RPMI8226 (cell line): Measurements from ENCODE around the gene LOXL4.
"Not testable (repeated sequence)": the region's sequence is repeated elsewhere in the genome, so short reads cannot be mapped to it uniquely, and the experiment has no call there.

Source experiments
- DNase-seq: peaks from one replicate; pipeline ENCODE4 v3.0.0-alpha.2; 2015

LOXL4 gene

DNA sequence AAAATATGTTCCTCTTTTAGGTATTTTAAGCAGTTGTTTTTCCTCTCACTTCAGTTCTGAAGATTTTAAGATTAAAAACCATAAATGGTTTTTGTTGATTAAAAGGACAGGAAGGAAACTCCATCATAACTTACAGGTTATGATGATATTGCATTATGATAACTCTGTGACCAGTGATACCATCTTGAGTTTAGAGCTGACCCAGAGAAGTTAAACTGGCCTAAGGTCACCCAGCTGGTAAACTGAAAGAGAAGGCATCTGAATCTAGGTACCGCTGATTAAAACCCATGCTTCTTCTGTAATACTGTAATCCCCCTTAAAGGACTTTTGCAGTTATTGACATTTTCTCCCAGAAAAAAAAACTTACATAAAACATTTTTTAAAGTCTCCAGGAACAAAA lies 29.6 kb downstream of the LOXL4 start:
- no peak for DNase-seq

DNA sequence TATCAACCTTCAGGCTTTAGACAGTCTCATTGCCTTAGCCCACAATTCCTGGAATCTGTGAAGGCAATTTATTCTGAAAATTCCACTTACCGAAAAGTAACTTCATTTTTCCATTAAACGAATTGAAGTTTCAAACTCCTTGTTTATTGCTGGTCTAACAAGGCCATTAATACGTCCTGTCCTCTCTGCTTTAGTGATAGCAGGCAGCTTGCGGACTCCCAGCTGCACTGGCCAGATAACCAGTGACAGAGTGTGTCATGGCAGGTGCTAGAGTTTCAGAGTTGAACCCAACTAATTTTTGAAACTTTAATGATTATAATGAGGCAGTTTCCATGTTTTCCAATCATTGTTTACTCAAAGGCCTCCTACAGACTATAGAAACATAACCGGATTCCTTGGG lies 31.1 kb downstream of the LOXL4 start:
- DNase-seq: no peak

DNA sequence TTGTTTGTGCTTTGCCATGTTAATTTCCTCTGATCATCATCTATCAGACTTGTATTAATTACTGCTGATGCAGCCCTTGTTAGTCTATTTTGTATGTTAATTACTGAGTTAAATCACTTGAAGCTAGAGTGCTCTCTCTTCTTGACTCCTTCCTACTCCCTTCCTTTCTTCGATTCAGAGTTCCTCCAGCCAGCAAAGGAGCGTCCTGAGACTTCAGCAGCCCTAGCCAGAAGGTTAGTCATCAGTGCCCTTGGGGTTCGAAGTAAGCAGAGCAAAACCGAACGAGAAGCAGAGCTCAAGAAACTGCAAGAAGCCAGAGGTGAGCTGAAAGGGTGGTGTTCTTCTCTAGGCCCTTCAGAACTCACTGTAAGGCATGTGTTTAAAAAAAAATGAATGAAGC lies 32.1 kb downstream of the LOXL4 start:
- no peak for DNase-seq

DNA sequence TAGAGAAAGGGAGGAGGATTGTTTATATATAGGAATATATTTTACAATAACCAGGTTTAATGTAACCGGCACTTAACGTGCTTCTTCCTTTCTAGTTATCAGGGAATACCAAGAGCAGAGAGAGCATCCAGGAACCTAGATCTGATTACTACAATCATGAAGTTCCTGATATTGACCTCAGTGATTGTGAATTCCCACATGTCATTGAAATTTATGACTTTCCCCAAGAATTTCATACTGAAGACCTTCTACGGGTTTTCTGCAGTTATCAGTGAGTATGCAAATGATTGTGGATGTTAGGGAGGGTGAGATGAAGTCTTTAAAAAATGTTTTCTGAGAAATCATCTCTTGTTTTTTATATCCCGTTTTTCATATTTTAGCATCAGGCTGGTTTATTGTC lies 36.6 kb downstream of the LOXL4 start:
- no peak for DNase-seq

DNA sequence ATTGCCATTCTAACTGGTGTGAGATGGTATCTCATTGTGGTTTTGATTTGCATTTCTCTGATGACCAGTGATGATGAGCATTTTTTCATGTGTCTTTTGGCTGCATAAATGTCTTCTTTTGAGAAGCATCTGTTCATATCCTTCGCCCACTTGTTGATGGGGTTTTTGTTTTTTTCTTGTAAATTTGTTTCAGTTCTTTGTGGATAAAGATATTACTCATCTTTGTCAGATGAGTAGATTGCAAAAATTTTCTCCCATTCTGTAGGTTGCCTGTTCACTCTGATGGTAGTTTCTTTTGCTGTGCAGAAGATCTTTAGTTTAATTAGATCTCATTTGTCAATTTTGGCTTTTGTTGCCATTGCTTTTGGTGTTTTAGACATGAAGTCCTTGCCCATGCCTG lies 39.7 kb downstream of the LOXL4 start:
- not testable (repeated sequence) for DNase-seq

DNA sequence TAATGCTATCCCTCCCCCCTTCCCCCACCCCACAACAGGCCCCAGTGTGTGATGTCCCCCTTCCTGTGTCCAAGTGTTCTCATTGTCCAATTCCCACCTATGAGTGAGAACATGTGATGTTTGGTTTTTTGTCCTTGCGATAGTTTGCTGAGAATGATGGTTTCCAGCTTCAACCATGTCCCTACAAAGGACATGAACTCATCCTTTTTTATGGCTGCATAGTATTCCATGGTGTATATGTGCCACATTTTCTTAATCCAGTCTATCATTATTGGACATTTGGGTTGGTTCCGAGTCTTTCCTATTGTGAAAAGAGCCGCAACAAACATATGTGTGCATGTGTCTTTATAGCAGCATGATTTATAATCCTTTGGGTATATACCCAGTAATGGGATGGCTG lies 40.3 kb downstream of the LOXL4 start:
- not testable (repeated sequence) for DNase-seq

DNA sequence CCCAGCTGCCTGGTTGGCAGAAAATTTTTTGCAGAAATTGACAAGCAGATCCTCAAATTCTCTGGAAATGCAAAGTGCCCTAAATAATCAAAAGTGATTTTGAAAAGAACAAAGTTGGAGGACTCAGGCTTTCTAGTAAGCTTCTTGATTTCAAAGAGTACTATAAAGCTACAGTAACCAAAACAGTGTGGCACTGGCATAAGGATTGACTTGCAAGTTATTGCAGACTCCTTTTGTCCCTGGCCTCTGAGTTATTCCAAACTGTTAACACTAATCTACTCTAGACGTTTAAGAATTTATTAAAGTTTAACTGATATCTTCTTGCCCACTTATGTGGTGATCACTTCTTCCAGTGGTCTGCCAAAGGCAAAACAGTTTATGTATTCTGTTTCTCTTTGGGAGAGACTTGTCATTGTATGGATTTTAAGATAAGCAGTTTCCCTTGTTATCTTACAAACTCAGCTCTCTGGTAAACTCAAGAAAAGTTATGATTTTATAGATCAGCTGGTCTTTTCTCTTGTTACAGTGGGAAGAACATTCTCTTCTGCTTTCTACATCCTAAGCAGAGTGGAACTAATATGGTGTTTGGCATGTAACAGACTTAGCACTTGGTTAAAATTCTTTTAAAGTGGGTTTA lies 41.4 kb downstream of the LOXL4 start:
- DNase-seq: no peak

DNA sequence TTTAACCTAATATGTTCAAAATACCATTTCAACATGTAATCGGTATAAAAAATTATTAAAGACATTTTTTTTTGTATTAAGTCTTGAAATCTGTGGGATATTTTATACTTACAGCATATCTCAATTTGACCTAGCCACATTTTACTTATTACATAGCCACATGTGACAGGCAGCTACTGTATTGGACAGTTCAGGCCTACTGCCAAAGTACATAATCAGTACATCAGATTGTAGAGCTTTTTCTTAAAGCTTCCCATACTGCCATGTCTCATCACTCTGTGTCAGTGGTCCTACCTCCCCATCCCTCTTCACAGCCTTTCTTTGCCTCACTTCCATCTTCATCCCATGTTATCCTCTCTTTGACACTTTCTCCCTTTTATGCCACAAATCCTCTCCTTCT lies 43.0 kb downstream of the LOXL4 start:
- no peak for DNase-seq

DNA sequence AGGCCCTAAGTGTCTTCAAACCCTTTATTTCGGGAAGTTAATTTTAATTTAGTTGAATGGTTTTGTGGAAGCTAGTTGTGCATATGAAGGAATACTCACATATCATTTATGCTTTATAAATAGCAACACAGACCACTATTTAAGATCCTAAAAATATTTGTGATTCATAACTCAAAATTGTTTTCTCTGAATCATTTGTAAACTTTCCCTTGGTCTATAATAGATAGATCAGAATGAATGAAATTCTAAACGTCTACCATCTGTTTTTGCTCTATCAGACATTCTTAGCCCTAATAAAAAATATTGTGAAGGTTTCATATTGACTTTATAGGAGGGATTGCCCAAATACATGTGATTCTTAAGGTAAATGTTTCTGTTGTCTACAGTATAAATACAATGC lies 43.5 kb downstream of the LOXL4 start:
- DNase-seq: no peak

DNA sequence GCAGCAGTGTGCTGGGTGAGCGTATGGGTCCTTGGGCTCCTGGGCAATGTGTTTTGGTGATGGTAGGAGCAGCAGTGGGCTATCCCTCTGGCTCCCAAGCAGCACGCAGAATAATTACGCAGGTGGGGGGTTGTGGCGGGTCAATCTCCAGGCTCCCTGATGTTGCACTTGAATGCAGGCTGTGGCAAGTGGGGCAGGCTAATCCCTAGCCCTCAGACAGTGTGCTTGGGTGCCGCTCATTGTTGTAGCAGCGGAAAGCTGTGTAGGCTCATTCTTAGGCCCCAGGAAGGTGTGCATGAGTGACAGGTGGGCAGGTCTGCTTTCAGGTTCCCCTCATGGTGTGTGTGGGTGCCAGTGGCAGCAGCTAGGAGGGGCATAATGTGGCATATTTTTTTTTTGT lies 44.1 kb downstream of the LOXL4 start:
- DNase-seq: no peak

DNA sequence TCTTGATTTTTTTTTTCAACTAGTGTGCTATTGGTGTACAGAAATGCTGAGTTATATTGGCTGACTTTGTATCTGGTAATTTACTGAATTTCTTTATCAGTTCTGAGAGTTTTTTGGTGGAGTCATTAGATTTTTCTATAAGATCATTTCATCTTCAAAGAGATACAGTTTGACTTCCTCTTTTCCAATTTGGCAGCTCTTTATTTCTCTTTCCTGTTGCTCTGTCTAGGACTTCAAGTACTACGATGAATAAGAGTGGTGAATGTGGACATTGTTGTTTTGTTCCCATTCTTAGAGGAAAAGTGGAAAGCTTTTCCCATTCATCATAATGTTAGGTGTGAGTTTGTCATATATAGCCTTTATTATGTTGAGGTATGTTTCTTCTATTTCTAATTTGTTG lies 50.2 kb downstream of the LOXL4 start:
- no peak for DNase-seq

DNA sequence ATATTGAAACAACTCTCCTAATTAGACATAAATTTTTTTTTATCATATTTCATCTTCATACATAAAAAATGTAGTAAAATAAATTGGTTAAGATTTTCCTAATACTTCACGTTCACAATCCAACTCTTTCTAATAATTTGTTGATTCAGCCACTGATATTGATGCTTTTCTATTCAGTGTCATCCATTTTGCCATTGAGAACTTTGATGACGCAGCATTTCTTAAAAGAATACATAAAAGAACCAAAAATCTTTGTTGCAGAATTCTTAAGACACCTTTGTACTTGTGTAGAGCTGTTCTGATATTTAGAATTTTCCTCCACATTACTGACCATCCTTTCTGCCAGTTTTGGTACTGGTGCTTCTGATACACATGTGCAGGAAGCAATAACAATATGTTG lies 52.6 kb downstream of the LOXL4 start:
- DNase-seq: no peak

DNA sequence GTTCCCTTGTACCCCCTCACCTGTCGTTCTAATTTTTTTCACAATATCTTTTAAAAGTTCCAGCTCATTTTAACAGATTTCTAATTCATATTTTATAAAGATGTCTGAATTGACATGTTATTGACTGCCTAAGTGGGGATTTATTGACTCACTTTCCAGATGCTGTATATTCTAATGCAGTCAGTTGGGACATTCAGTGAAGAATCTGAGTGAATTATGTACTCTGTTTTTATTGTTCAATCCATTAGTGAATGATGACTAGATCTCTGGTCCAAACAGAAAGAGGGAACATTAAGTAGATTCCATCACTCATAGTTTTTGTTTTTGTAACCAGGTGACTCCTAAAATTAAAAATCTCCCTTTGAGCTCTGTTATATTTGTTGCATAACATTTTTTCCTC lies 54.3 kb downstream of the LOXL4 start:
- DNase-seq: no peak

DNA sequence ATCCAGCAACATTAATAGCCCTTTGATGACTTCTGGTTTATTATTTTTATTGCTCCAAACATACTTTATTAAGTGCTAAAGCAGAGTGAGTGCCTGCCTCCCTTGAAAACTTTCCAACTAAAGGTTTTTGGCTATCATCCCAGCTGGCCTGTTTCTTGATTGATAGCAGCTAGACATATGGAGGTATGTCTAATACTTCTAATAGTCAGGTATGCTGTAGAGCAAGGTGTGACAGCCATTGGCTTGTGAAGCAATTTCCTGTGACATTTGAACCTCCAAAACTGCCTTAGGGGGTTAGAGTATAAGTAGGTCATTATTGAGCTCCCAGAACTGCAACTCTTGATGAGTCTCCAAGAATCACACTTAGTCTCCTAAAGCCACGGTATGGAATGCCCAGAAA lies 55.8 kb downstream of the LOXL4 start:
- DNase-seq: no peak

DNA sequence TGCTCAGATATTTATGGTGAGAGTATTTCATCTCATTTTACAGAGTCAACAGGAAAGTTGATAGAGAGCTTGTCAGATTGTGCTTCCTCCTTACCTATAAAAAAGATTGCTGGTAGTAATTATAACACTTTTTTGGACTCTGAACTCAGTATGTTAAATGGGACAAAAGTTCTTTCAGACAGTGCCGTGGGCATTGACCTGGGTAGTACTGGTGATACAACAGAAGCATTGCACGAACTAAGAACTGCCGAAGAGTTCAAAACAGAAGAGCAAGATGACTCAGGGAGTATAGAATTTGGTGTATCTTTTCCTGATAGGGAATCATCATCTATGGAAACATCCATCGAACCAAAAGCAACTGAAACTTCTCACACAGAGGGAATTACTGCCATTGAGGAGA lies 58.6 kb downstream of the LOXL4 start:
- no peak for DNase-seq

DNA sequence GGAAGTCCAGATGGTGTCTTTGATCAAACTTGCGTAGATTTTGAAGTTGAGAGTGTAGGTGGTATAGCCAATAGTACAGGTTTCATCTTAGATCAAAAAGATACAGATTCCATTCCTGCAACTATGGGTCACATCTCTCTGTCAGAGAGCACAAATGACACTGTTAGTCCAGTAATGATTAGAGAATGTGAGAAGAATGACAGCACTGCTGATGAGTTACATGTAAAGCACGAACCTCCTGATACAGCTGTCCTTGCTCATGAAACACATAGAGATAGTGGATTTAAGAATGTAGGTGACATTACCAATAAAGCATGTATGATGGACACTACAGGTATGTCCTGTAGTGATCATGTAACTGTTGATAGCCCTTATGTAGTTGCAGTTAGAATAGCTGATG lies 59.1 kb downstream of the LOXL4 start:
- DNase-seq: no peak

DNA sequence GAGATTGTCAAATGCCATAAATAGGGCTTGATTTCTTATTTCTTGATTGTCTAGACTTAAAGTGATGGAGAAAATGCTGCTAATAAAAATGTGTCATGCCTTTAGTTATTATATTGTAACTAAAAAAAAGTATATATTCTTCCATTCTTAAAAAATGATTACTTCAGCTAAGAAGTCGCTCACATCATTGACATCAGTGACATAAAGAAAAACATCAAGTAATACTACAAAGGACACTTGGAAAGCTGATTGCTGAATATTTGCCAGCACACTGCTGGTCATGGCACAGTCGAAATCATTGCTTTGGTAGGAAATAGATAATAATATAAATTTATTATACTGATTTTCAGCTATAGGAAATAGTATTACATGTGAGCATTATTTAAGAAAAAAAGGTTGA lies 62.6 kb downstream of the LOXL4 start:
- no peak for DNase-seq

DNA sequence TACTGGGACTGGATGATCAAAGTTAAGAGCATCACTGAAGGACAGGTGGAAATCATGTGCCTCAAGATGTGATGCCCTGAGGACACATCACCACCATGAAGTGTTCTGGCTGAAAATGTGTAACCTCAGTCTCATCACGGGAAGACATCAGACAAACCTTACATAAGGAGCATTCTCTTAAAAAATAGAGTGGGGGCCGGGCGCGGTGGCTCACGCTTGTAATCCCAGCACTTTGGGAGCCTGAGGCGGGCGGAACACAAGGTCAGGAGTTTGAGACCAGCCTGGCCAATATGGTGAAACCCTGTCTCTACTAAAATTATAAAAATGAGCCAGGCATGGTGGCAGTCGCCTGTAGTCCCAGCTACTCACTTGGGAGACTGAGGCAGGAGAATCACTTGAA lies 65.6 kb downstream of the LOXL4 start:
- DNase-seq: no peak

DNA sequence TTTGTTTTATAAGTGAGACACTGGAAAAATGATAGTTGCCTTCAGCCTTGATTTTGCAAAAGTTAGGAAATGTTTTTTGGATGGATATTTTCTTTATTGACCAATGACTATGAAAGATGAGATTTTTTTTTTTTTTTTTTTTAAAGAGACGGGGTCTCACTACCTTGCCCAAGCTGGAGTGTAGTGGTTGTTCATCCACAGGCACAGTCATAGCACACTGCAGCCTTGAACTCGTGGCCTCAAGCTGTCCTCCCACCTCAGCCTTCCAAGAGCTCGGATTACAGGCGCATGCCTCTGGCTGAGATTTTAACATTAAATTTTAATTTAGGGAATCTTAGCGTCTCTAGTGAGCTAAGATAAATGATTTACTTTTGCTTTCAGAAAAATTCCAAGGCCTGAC lies 66.2 kb downstream of the LOXL4 start:
- no peak for DNase-seq
